Choroid plexus epithelial cell (primary cell): ENCODE data around the gene C1orf141.

Experiments used
- DNase-seq: peaks from one replicate; pipeline ENCODE4 v3.0.0-alpha.2; 2010; ENCODE audit warnings: low read depth
- H3K4me3 ChIP-seq: 2 replicates; pipeline ENCODE4 v1.5.1; 2011; ENCODE audit warnings: low read depth, mild to moderate bottlenecking, control low read depth, low read length, moderate library complexity
- TF ChIP-seq, protein P1 (sequence below): conservative IDR thresholded peaks from 2 replicates; pipeline ENCODE4 v1.5.1; 2011; ENCODE audit warnings: low read depth, mild to moderate bottlenecking, control low read depth, inconsistent platforms, low read length, moderate library complexity

Gene C1orf141

DNA sequence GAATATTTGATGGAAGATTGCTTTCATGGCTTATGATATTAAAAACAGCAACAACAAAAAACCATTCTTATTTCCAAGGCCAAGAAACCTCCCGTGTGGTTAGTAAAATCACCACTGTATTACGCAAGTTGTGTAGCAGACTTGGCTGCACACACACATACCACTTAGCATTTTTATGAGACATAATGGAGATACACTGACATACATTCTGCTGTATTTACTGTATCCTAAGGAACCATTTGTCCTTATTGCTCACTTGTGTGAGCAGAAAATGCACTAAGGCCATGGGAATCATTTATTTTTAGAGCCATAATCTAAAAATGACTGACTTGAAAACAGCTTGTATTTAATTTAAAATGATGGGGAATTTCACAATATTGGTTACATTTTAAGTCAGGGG is 584 bp upstream of the C1orf141 start:
- TF ChIP-seq, protein P1, sequence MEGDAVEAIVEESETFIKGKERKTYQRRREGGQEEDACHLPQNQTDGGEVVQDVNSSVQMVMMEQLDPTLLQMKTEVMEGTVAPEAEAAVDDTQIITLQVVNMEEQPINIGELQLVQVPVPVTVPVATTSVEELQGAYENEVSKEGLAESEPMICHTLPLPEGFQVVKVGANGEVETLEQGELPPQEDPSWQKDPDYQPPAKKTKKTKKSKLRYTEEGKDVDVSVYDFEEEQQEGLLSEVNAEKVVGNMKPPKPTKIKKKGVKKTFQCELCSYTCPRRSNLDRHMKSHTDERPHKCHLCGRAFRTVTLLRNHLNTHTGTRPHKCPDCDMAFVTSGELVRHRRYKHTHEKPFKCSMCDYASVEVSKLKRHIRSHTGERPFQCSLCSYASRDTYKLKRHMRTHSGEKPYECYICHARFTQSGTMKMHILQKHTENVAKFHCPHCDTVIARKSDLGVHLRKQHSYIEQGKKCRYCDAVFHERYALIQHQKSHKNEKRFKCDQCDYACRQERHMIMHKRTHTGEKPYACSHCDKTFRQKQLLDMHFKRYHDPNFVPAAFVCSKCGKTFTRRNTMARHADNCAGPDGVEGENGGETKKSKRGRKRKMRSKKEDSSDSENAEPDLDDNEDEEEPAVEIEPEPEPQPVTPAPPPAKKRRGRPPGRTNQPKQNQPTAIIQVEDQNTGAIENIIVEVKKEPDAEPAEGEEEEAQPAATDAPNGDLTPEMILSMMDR: no peak
- H3K4me3 ChIP-seq: no peak overlapping the region

DNA sequence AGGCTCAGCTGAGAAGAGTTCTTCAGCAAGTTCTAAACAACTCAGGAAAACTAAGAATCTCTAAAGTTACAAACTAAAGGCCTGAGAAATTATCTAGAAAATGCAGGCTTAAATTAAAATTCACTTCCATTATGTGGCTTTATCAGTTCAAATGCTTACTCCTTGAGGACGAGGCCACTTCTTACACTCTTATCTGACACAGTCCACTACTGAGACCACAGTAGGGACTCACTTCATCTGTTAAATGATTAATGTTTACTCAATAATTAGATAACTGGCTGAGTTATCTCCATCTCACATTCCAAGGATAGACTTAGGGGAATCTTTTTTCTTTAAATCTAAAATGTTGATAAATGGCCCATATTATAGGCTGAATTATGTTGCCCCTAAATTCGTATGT is 1.6 kb downstream of the C1orf141 start:
- no peak for DNase-seq
- TF ChIP-seq, protein P1: no peak
- no peak overlapping the region for H3K4me3 ChIP-seq

More for the DNA sequence above, 584 bp upstream of the C1orf141 start:
- peak; percentile 93 for DNase-seq

DNA sequence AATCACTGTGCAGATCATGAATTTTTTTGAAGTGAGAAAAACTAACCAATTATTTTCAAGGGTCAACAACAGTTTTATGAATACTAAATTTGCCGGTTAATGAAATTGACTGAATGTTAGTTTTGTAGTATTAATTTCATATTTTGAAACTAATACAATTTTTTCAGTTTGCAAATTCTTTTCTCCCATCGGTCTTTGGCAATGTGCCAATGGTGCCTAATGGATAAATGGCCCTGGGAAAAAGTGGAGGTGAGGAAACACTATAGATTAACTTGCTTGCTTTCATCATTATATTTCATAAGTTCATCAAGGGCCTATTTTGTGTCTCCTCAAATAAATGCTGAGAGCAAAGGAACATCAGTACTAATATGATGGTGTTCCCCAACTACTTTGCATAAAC is 4.1 kb downstream of the C1orf141 start:
- TF ChIP-seq, protein P1: no peak
- DNase-seq: no peak

DNA sequence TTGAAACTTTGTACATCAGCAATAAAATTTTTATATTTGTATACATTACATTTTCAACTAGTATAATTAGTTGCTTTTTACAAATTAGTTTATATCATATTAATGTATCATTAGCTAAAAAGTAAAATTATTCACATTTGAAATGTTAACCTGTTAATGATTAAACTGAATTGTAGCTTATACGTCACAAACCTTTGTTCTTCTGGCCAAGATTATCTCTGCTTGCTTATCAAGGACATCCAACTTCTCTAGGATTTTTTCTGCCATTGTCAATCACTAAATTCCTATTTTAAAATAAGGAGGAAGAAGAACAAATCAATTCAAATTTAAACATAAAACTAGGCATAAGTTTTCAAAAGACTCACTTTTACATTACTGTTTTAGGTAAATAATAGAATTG is 7.8 kb downstream of the C1orf141 start:
- TF ChIP-seq, protein P1: no peak
- no peak for DNase-seq
- no peak overlapping the region for H3K4me3 ChIP-seq

More for the DNA sequence above, 4.1 kb downstream of the C1orf141 start:
- no peak overlapping the region for H3K4me3 ChIP-seq

DNA sequence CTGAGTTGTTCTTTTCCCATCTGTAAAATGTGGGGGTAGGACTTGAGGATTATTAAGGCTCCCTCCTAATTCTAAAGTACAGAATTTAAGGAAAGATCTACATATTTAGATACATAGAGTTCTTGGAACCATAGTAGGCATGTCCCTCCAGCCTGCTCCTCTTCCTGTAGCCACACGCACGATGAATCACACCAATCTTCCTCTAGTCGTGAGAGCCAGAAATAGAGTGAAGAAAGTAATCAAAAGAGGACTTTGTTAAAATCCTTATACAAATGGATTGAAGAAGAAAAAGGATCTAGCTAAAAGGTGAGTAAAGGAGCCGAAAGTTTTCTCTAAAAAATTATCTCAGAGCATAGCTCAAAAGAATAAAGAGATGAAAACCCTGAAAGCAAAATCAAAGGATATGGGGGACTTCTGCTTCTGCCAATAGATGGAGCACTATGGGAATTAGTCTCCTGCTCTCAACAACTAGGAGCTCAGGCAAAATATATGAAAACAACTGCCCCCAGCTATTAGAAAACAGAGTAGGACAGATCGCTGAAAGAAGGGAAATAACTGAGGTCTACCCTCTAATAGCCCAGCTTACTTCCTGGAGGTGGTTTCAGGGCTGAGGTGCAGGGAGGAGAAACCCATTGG is 8.5 kb downstream of the C1orf141 start:
- TF ChIP-seq, protein P1: peak; percentile 46
- peak; percentile 30 for DNase-seq
- no peak overlapping the region for H3K4me3 ChIP-seq

DNA sequence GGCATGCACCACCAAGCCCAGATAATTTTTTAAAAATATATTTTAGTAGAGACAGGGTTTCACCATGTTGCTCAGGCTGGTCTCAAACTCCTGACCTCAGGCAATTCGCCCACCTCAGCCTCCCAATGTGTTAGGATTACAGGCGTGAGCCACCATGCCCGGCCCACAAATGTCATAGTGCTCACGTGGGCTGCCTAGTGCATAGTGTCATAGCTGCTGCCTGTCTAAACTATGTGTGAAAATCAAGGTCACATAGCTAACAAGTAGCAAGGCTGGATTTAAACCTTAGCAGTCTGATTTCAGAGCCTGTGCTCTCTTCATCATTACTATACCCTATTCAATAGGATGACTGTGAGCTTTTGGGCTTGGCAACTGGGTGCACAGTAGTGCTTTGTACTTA is 10.3 kb downstream of the C1orf141 start:
- TF ChIP-seq, protein P1: no peak
- H3K4me3 ChIP-seq: no peak overlapping the region

More for the DNA sequence above, 10.3 kb downstream of the C1orf141 start:
- no peak for DNase-seq
